Stomach (tissue), 4 donors: ENCODE data around the gene BCL11B.

Source experiments
- CTCF ChIP-seq, 7 experiments: fragments of 450-650 bp in 4 of 7; fragments of 200-600 bp in 3 of 7; sonication (generic) in 3 of 7; IDR thresholded peaks; one replicate each; pipeline ENCODE4 v1.5.1; 2016 to 2019; ENCODE audit warnings: antibody characterized with exemption in 7 of 7, control low read depth in 2 of 7, mild to moderate bottlenecking in 1 of 7
- EP300 ChIP-seq: sonication (generic); formaldehyde crosslinking; IDR thresholded peaks from one replicate; pipeline ENCODE4 v1.6.1; 2017; ENCODE audit warnings: antibody characterized with exemption
- POLR2A ChIP-seq, 4 donors: fragments of 450-650 bp; IDR thresholded peaks; one replicate each; pipeline ENCODE4 v1.6.1; 2016; ENCODE audit warnings: antibody characterized with exemption in 4 of 4, control low read depth in 2 of 4, mild to moderate bottlenecking in 1 of 4, moderate library complexity in 1 of 4
- POLR2AphosphoS5 ChIP-seq, 3 donors: sonication (generic); formaldehyde crosslinking; IDR thresholded peaks; one replicate each; pipeline ENCODE4 v1.6.1; 2016; ENCODE audit warnings: antibody characterized with exemption in 3 of 3

GRCh38 chr14:99124482-99125105, 147.4 kb downstream of the BCL11B start:
- TF ChIP-seq CTCF (IDR thresholded peaks at IDR 0.05) (no peak), EP300 (no peak), POLR2A (IDR thresholded peaks at IDR 0.05) (no peak), POLR2AphosphoS5 (IDR thresholded peaks at IDR 0.05) (no peak)
